ENCODE data around the gene CDX1.
A peak's percentile ranks its signal among the peaks of the same experiment; 100 is the strongest.

CDX1 gene

DNA sequence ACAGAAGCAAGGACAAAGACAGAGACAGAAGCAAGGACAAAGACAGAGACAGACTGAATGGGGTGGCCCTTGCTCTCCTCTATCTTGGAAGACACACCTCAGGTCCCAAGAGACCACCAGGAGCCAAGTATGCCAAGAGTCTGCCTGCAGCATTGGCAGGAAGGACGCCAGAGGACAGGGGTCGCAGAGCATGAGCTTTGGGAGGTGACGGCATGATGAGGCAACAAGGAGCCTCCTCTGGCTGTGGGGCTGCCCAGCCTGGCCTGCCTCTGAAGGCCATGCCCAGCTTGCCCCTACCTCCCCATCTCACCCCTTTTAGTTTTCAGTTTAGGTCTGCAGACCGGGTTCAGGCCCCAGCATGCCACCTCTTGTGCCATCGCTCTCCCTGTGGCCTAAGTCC lies 28.6 kb upstream of the CDX1 start:
- no peaks in the 10 kb centered on the region for H3K27me3 ChIP-seq (ENCODE audit: control insufficient read depth in 2 of 2, insufficient read depth in 2 of 2, low read length in 2 of 2)
- H3K4me1 ChIP-seq (ENCODE audit: control insufficient read depth in 2 of 2, insufficient read depth in 2 of 2, low read length in 2 of 2): peaks cover 19 to 25% of the 10 kb centered on the region in 2 donors
- no peaks in the 10 kb centered on the region for H3K36me3 ChIP-seq (ENCODE audit: control insufficient read depth in 2 of 2, insufficient read depth in 2 of 2, low read length in 2 of 2)
- H3K27ac ChIP-seq (ENCODE audit: low read depth in 2 of 2, low read length in 2 of 2): peak overlapping the region; percentile 30 to 72
- H3K9ac ChIP-seq (ENCODE audit: low read depth in 1 of 2, low read length in 2 of 2): peak overlapping the region in 1 of 2 donors; percentile 2
- no peaks in the 10 kb centered on the region for H3K9me3 ChIP-seq (ENCODE audit: control insufficient read depth in 2 of 2, low read length in 2 of 2)
- no peak overlapping the region for H3K4me3 ChIP-seq (ENCODE audit: low read length in 2 of 2)

DNA sequence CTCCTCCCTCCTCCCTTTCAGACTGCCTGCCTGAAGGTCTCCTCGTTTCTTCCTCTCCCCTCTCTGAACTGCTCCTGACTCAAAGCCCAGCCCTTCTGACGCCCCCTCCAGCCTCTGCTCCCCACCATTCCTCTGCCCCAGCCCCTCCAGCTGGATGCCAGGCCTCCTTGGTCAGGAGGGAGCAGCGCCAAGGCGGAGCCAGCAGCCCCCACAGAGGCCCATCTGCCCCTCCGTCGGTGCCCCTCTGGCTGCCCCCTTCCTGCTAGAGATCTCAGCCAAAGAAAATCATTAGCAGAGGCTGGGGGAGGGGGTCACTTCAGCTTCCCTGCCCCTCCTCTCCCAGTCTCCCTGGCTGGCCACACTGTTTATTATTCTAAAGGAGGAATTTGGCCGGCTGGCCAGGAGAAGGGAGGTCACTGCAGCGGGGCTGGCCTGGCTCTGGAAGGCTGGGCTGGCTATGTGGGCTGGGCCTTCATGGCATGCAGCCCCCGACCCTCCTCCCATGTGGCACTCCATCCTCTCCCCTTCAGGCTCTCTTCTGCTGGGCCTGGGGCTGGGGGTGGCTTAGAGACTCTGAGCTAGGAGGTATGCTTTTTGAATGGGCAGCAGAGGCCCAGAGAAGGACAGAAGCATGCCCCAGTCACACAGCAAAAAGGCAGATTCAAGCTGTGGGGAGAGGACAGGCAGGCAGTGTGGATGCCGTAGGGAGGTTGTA lies 27.9 kb upstream of the CDX1 start:
- Histone ChIP-seq H3K4me1 (ENCODE audit: control insufficient read depth in 2 of 2, insufficient read depth in 2 of 2, low read length in 2 of 2) (peaks cover 22 to 25% of the 10 kb centered on the region in 2 donors), H3K9ac (ENCODE audit: low read depth in 1 of 2, low read length in 2 of 2) (no peak overlapping the region), H3K4me3 (ENCODE audit: low read length in 2 of 2) (peak overlapping the region in 1 of 2 donors; percentile 22)

DNA sequence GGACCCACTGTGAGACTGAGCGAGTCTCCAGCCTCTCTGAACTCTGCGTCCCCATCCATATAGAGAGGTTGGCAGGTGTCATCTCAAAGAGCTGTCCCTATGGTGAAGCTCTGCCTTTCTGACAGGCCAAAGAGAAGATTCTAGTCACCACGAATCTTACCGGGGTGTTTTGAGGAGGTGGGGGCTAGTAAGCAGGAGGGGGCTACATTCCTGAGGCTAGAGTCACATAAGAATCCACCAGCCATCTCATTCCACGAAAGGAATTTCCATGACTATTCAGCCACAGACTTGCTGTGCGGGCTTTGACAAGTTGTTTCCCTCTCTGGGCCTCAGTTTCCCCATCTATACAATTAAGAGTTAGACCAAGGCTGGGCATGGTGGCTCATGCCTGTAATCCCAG lies 27.2 kb upstream of the CDX1 start:
- no peaks in the 10 kb centered on the region for H3K27me3 ChIP-seq (ENCODE audit: control insufficient read depth in 2 of 2, insufficient read depth in 2 of 2, low read length in 2 of 2)
- no peaks in the 10 kb centered on the region for H3K9me3 ChIP-seq (ENCODE audit: control insufficient read depth in 2 of 2, low read length in 2 of 2)
- peak overlapping the region; percentile 27 to 72 for H3K27ac ChIP-seq (ENCODE audit: low read depth in 2 of 2, low read length in 2 of 2)
- peaks cover 25 to 26% of the 10 kb centered on the region in 2 donors for H3K4me1 ChIP-seq (ENCODE audit: control insufficient read depth in 2 of 2, insufficient read depth in 2 of 2, low read length in 2 of 2)
- no peaks in the 10 kb centered on the region for H3K36me3 ChIP-seq (ENCODE audit: control insufficient read depth in 2 of 2, insufficient read depth in 2 of 2, low read length in 2 of 2)
- H3K9ac ChIP-seq (ENCODE audit: low read depth in 1 of 2, low read length in 2 of 2): no peak overlapping the region
- no peak overlapping the region for H3K4me3 ChIP-seq (ENCODE audit: low read length in 2 of 2)

More for the DNA sequence above, 27.9 kb upstream of the CDX1 start:
- H3K9me3 ChIP-seq (ENCODE audit: control insufficient read depth in 2 of 2, low read length in 2 of 2): no peaks in the 10 kb centered on the region
- H3K27me3 ChIP-seq (ENCODE audit: control insufficient read depth in 2 of 2, insufficient read depth in 2 of 2, low read length in 2 of 2): no peaks in the 10 kb centered on the region
- H3K27ac ChIP-seq (ENCODE audit: low read depth in 2 of 2, low read length in 2 of 2): peak overlapping the region; percentile 30 to 72
- H3K36me3 ChIP-seq (ENCODE audit: control insufficient read depth in 2 of 2, insufficient read depth in 2 of 2, low read length in 2 of 2): no peaks in the 10 kb centered on the region

DNA sequence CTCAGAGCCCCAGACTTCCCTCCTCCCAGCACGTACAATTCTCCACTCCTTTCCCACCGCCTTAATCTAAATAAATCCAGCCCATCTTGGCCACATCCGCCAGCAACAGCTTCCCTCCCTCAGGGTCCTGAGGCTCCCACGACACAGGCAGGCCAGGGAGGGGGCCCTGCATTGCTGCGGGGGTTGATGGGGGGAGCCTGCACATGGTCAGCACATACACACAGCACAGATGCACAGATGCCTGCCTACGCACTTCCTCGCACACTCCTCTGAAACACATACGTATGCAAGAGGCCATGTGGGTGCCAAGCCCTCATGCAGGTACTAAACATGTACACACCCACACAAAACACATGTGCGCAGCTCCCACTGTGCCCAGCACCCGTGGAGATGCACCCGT lies 25.7 kb upstream of the CDX1 start:
- H3K4me1 ChIP-seq (ENCODE audit: control insufficient read depth in 2 of 2, insufficient read depth in 2 of 2, low read length in 2 of 2): peaks cover 25 to 28% of the 10 kb centered on the region in 2 donors
- no peaks in the 10 kb centered on the region for H3K27me3 ChIP-seq (ENCODE audit: control insufficient read depth in 2 of 2, insufficient read depth in 2 of 2, low read length in 2 of 2)
- no peak overlapping the region for H3K4me3 ChIP-seq (ENCODE audit: low read length in 2 of 2)

DNA sequence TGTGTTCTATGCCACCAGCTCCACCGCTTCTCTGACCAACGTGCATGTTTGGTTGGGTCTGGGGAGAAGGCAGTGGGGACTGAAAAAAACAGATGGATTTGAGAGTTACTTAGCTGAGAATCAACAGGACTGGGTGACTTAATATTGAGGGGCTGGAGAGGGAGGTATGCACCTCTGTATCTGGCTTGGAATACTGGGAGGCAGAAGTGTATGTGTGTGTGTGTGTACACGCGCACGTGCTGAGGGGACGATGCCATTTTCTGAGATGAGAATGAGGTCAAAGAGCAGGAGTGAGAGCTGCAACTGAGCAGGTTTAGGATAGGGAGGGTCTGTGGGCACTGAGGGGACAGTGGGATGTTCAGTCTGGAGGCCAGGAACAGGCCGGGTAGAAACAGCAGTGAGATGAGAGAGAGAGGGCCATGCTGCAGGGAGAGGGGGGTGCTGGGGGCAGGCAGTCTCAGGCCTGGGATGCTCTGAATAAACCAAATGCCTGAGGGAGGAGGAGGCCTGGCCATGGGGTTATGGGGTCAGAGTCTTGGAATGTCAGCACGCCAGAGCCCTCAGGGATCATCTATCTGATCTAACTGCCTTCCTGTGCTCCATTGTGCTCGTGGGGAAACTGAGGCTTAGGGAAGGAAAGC lies 24.9 kb upstream of the CDX1 start:
- no peaks in the 10 kb centered on the region for H3K9me3 ChIP-seq (ENCODE audit: control insufficient read depth in 2 of 2, low read length in 2 of 2)

More for the DNA sequence above, 25.7 kb upstream of the CDX1 start:
- Histone ChIP-seq H3K27ac (ENCODE audit: low read depth in 2 of 2, low read length in 2 of 2) (peak overlapping the region; percentile 77 to 82), H3K36me3 (ENCODE audit: control insufficient read depth in 2 of 2, insufficient read depth in 2 of 2, low read length in 2 of 2) (no peaks in the 10 kb centered on the region), H3K9me3 (ENCODE audit: control insufficient read depth in 2 of 2, low read length in 2 of 2) (no peaks in the 10 kb centered on the region), H3K9ac (ENCODE audit: low read depth in 1 of 2, low read length in 2 of 2) (peak overlapping the region in 1 of 2 donors; percentile 23)

DNA sequence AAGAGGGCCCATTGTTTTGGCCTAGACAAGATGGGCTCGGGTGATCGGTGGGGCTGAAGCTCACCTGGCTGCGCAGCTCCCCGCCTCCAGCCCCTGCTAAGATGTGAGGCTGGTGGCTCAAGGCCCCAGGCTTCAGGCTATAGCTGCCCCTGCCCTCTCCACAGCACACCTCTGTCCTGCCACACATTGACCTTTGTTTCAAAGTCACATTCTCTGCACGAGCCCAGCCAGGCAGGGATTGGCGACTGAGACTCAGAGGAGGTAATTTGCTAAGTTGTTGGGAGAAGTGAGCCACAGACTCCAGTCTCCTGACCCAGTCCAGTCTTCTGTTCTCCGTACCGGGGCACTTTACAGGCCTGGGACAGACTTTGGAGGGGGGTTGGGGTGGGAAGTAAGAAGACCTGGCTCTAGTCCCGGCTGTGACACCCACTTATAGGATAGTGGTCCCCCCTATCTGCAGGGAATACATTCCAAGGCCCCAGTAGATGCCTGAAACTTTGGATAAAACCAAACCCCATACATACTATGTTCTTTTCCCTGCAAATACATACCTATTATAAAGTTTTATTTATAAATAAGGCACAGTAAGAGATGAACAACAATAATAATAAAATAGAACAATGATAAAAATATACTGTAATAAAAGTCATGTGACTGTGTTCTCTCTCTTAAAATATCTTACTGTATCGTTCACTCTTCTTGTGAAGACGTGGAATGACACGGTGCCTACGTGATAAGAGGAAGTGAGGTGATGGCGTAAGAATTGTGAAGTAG lies 24.2 kb upstream of the CDX1 start:
- Histone ChIP-seq H3K36me3 (ENCODE audit: control insufficient read depth in 2 of 2, insufficient read depth in 2 of 2, low read length in 2 of 2) (no peaks in the 10 kb centered on the region), H3K4me3 (ENCODE audit: low read length in 2 of 2) (no peak overlapping the region), H3K27me3 (ENCODE audit: control insufficient read depth in 2 of 2, insufficient read depth in 2 of 2, low read length in 2 of 2) (no peaks in the 10 kb centered on the region), H3K4me1 (ENCODE audit: control insufficient read depth in 2 of 2, insufficient read depth in 2 of 2, low read length in 2 of 2) (peaks cover 25% of the 10 kb centered on the region in 2 donors), H3K27ac (ENCODE audit: low read depth in 2 of 2, low read length in 2 of 2) (peak overlapping the region; percentile 72 to 78), H3K9me3 (ENCODE audit: control insufficient read depth in 2 of 2, low read length in 2 of 2) (no peaks in the 10 kb centered on the region), H3K9ac (ENCODE audit: low read depth in 1 of 2, low read length in 2 of 2) (no peak overlapping the region)

More for the DNA sequence above, 24.9 kb upstream of the CDX1 start:
- Histone ChIP-seq H3K27ac (ENCODE audit: low read depth in 2 of 2, low read length in 2 of 2) (peak overlapping the region; percentile 55 to 67), H3K36me3 (ENCODE audit: control insufficient read depth in 2 of 2, insufficient read depth in 2 of 2, low read length in 2 of 2) (no peaks in the 10 kb centered on the region), H3K27me3 (ENCODE audit: control insufficient read depth in 2 of 2, insufficient read depth in 2 of 2, low read length in 2 of 2) (no peaks in the 10 kb centered on the region), H3K4me3 (ENCODE audit: low read length in 2 of 2) (no peak overlapping the region), H3K4me1 (ENCODE audit: control insufficient read depth in 2 of 2, insufficient read depth in 2 of 2, low read length in 2 of 2) (peaks cover 25 to 28% of the 10 kb centered on the region in 2 donors), H3K9ac (ENCODE audit: low read depth in 1 of 2, low read length in 2 of 2) (no peak overlapping the region)

DNA sequence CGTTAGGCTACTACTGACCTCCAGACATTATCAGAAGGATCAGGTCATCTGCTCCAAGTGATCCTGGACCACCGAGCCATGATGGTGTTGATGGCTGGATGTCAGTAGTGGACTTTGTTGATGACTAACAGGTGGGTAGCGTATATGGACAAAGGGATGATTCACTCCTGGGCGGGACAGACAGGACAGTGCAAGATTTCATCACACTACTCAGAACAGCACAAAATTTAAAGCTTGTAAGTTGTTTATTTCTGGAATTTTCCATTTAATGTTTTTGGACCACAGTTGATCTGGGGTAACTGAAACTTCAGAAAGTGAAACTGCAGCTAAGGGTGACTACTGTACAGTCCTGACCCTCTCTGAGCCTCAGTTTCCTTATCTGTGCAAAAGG lies 23.6 kb upstream of the CDX1 start:
- Histone ChIP-seq H3K27ac (ENCODE audit: low read depth in 2 of 2, low read length in 2 of 2) (peak overlapping the region; percentile 72 to 78), H3K36me3 (ENCODE audit: control insufficient read depth in 2 of 2, insufficient read depth in 2 of 2, low read length in 2 of 2) (no peaks in the 10 kb centered on the region), H3K4me3 (ENCODE audit: low read length in 2 of 2) (no peak overlapping the region), H3K9me3 (ENCODE audit: control insufficient read depth in 2 of 2, low read length in 2 of 2) (no peaks in the 10 kb centered on the region), H3K9ac (ENCODE audit: low read depth in 1 of 2, low read length in 2 of 2) (no peak overlapping the region), H3K27me3 (ENCODE audit: control insufficient read depth in 2 of 2, insufficient read depth in 2 of 2, low read length in 2 of 2) (no peaks in the 10 kb centered on the region), H3K4me1 (ENCODE audit: control insufficient read depth in 2 of 2, insufficient read depth in 2 of 2, low read length in 2 of 2) (peaks cover 24 to 25% of the 10 kb centered on the region in 2 donors)

DNA sequence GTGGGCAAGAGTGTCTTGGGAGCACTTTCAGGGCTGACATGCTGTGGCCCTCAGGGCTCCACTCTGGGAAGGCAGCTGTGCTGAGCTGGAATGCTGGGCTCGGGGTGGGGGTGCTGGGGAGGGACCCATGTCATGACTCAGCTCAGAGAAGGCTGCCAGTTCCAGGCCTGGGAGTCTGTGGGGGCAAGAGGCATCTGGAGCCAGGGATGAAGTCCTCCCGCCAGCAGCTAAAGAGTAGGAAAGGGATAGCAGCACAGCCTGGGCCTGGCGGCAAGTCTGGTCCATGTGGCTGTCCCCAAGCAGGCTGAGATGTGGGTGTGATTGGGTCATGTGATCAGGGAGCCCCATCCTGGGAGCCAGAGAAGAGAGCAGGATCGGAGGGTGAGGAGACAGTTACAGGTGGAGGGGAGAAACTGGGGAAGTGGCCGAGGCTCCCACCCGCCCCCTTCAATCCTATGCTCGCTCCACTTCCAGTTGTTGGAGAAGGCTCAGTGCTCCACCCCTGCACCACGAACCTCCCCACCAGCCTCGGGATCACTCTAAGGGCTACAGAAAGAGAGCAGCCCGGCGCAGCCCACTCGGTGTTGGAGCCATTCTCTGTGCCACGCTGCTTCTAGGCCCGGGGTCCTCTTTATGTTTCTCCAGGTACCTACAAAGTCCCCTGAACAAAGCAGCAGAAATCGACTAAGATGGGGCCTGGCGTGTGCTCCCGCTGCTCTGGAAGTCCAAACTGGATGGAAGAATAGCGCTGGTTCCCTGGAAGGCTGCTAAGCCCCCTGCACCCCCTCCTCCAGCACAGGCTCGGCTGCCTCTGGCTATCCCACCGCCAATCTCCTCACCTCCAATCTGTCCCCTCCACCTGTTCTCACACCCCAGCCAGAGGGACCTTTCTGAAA lies 23.0 kb upstream of the CDX1 start:
- Histone ChIP-seq H3K27me3 (ENCODE audit: control insufficient read depth in 2 of 2, insufficient read depth in 2 of 2, low read length in 2 of 2) (no peaks in the 10 kb centered on the region), H3K4me3 (ENCODE audit: low read length in 2 of 2) (no peak overlapping the region), H3K27ac (ENCODE audit: low read depth in 2 of 2, low read length in 2 of 2) (peak overlapping the region; percentile 72 to 78), H3K36me3 (ENCODE audit: control insufficient read depth in 2 of 2, insufficient read depth in 2 of 2, low read length in 2 of 2) (no peaks in the 10 kb centered on the region), H3K4me1 (ENCODE audit: control insufficient read depth in 2 of 2, insufficient read depth in 2 of 2, low read length in 2 of 2) (peaks cover 25% of the 10 kb centered on the region in 2 donors), H3K9me3 (ENCODE audit: control insufficient read depth in 2 of 2, low read length in 2 of 2) (no peaks in the 10 kb centered on the region), H3K9ac (ENCODE audit: low read depth in 1 of 2, low read length in 2 of 2) (peak overlapping the region in 1 of 2 donors; percentile 52)

DNA sequence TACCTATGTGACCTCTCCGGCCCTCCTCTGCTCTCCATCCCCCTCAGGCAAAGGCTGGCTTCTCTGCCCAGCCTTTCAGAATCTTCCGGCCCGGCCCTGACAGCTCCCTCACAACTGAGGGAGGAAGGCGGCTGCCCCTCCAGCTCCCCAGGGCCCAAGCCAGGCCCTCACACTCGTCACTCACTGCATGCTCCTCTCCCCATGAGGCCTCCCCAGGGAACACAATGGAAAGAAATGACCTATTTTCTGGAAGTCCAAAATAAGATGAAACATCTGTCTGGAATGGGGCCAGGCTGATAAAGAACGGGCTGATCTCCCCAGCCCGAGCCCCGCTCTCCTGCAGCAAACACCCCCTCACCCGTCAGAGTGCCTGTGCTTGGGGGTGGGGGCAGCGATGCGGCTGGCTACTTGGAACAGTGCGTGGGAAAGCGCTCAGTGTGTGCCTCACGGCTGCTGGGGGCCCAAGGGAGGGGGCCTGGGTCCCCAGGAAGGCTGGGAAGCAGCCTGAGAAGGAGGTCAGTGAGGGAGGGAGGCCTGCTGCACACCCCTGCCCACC lies 22.3 kb upstream of the CDX1 start:
- Histone ChIP-seq H3K4me3 (ENCODE audit: low read length in 2 of 2) (no peak overlapping the region), H3K27ac (ENCODE audit: low read depth in 2 of 2, low read length in 2 of 2) (peak overlapping the region; percentile 72 to 78), H3K4me1 (ENCODE audit: control insufficient read depth in 2 of 2, insufficient read depth in 2 of 2, low read length in 2 of 2) (peaks cover 20 to 22% of the 10 kb centered on the region in 2 donors), H3K27me3 (ENCODE audit: control insufficient read depth in 2 of 2, insufficient read depth in 2 of 2, low read length in 2 of 2) (no peaks in the 10 kb centered on the region), H3K36me3 (ENCODE audit: control insufficient read depth in 2 of 2, insufficient read depth in 2 of 2, low read length in 2 of 2) (no peaks in the 10 kb centered on the region), H3K9me3 (ENCODE audit: control insufficient read depth in 2 of 2, low read length in 2 of 2) (no peaks in the 10 kb centered on the region), H3K9ac (ENCODE audit: low read depth in 1 of 2, low read length in 2 of 2) (no peak overlapping the region)

Measured in mucosa of rectum (tissue), 2 donors.